HS-5 (cell line): ENCODE data around the gene PSMB9.

Experiments
- DNase-seq: peaks from one replicate; pipeline ENCODE4 v3.0.0-alpha.2; 2012; ENCODE audit warnings: low read depth

PSMB9 gene

GRCh38 chr6:32905078-32905477, 51.1 kb downstream of the PSMB9 start:
- no peak for DNase-seq

- DNase-seq, result no peak
Measured at GRCh38 chr6:32906539-32906938, 52.5 kb downstream of the PSMB9 start.

GRCh38 chr6:32908897-32909296, 54.9 kb downstream of the PSMB9 start:
- no peak for DNase-seq
